Measurements from ENCODE around the gene UEVLD. TPM values are rescaled to one million over a fixed set of nuclear protein-coding genes. Genes with fewer than 3 reads are reported as not detected.

Gene UEVLD
- total RNA-seq, 1 experiment from 2014 or later: 13.7 TPM

DNA sequence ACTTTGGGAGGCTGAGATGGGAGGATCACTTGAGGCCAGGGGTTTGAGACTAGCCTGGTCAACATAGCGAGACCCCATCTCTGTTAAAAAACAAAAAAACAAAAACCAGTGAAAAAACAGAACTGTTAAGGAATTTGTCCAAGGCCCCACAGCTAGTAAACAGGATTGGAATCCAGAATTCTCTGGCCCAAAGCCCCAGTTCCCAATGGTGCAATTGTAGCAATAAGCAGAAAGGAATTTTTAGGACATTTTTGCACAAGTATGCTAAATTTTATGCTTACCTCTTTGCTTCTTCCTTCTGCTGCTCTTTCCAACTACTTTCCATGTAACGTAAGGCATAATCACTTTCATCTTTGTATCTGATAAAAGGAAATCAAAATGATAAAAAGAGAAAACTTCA lies 22.7 kb upstream of the UEVLD start:
- ATAC-seq (no peak), DNase-seq (ENCODE audit: low read depth, low spot score) (no peak)
- intact Hi-C loops (cut with micrococcal nuclease): no loop called here
- ChIA-PET CTCF (no interaction called here), POLR2A (no interaction called here), RAD21 (ENCODE audit: low non-redundant PET in 1 of 2, low total read pairs in 2 of 2, uncharacterized antibody in 2 of 2, unreplicated experiment in 2 of 2) (no interaction called here)
- no peaks in the 10 kb centered on the region for H4K20me1 ChIP-seq (ENCODE audit: insufficient read depth)
- no peak overlapping the region for H3K4me3 ChIP-seq (replicated peaks in 1 of 2; ENCODE audit: low read depth in 1 of 2, low read length in 2 of 2)
- BruUV-seq (replicated peaks): no TSS peak
- H3K79me2 ChIP-seq (ENCODE audit: insufficient read depth, low read length): peaks cover 3% of the 10 kb centered on the region; the same call in 1 of the 2 replicates
- H3K4me1 ChIP-seq (ENCODE audit: control insufficient read depth in 1 of 2, insufficient read depth in 2 of 2, low read length in 2 of 2): no peaks in the 10 kb centered on the region
- H3K9ac ChIP-seq (ENCODE audit: low read length): no peak overlapping the region
- no peak overlapping the region for H3K27ac ChIP-seq (ENCODE audit: low read depth, low read length)
- H2AFZ ChIP-seq (ENCODE audit: low read depth, low read length, poor library complexity, severe bottlenecking): no peak overlapping the region
- H3K9me3 ChIP-seq (ENCODE audit: control insufficient read depth in 1 of 2, insufficient read depth in 1 of 2, low read depth in 1 of 2, low read length in 2 of 2): no peaks in the 10 kb centered on the region
- H3K9me2 ChIP-seq (ENCODE audit: insufficient read depth): no peaks in the 10 kb centered on the region
- no peak overlapping the region for H3K4me2 ChIP-seq (ENCODE audit: low read length)
- TF ChIP-seq SRF (IDR thresholded peaks at IDR 0.05; ENCODE audit: low read depth) (no peak), JUND (IDR thresholded peaks at IDR 0.05) (no peak), SIN3A (IDR thresholded peaks at IDR 0.05; ENCODE audit: low read depth) (no peak), RAD21 (IDR thresholded peaks at IDR 0.05; ENCODE audit: low read depth) (no peak), EGR1 (IDR thresholded peaks at IDR 0.05; ENCODE audit: low read depth) (no peak), POLR2AphosphoS5 (IDR thresholded peaks at IDR 0.05; ENCODE audit: low read depth, low read length) (no peak), EZH2 (IDR thresholded peaks at IDR 0.05) (no peak), ZFX (IDR thresholded peaks at IDR 0.05) (no peak), ELF1 (IDR thresholded peaks at IDR 0.05; ENCODE audit: borderline replicate concordance, low read depth) (no peak), TCF7L2 (IDR thresholded peaks at IDR 0.05; ENCODE audit: borderline replicate concordance, extremely low read depth, insufficient read depth, insufficient read length) (no peak), EZH2phosphoT487 (IDR thresholded peaks at IDR 0.05; ENCODE audit: borderline replicate concordance) (no peak), CBX3 (IDR thresholded peaks at IDR 0.05; ENCODE audit: low read depth) (no peak), CEBPB (IDR thresholded peaks at IDR 0.05; ENCODE audit: low read depth) (no peak), YY1 (IDR thresholded peaks at IDR 0.05; ENCODE audit: extremely low read depth, insufficient replicate concordance, low read depth, low read length) (no peak), FOSL1 (IDR thresholded peaks at IDR 0.05; ENCODE audit: low read depth) (no peak)
- TF ChIP-seq, protein P1, sequence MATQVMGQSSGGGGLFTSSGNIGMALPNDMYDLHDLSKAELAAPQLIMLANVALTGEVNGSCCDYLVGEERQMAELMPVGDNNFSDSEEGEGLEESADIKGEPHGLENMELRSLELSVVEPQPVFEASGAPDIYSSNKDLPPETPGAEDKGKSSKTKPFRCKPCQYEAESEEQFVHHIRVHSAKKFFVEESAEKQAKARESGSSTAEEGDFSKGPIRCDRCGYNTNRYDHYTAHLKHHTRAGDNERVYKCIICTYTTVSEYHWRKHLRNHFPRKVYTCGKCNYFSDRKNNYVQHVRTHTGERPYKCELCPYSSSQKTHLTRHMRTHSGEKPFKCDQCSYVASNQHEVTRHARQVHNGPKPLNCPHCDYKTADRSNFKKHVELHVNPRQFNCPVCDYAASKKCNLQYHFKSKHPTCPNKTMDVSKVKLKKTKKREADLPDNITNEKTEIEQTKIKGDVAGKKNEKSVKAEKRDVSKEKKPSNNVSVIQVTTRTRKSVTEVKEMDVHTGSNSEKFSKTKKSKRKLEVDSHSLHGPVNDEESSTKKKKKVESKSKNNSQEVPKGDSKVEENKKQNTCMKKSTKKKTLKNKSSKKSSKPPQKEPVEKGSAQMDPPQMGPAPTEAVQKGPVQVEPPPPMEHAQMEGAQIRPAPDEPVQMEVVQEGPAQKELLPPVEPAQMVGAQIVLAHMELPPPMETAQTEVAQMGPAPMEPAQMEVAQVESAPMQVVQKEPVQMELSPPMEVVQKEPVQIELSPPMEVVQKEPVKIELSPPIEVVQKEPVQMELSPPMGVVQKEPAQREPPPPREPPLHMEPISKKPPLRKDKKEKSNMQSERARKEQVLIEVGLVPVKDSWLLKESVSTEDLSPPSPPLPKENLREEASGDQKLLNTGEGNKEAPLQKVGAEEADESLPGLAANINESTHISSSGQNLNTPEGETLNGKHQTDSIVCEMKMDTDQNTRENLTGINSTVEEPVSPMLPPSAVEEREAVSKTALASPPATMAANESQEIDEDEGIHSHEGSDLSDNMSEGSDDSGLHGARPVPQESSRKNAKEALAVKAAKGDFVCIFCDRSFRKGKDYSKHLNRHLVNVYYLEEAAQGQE (IDR thresholded peaks at IDR 0.05; ENCODE audit: low read depth): no peak
- TF ChIP-seq, protein P2, sequence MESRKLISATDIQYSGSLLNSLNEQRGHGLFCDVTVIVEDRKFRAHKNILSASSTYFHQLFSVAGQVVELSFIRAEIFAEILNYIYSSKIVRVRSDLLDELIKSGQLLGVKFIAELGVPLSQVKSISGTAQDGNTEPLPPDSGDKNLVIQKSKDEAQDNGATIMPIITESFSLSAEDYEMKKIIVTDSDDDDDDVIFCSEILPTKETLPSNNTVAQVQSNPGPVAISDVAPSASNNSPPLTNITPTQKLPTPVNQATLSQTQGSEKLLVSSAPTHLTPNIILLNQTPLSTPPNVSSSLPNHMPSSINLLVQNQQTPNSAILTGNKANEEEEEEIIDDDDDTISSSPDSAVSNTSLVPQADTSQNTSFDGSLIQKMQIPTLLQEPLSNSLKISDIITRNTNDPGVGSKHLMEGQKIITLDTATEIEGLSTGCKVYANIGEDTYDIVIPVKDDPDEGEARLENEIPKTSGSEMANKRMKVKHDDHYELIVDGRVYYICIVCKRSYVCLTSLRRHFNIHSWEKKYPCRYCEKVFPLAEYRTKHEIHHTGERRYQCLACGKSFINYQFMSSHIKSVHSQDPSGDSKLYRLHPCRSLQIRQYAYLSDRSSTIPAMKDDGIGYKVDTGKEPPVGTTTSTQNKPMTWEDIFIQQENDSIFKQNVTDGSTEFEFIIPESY (IDR thresholded peaks at IDR 0.05; ENCODE audit: extremely low read depth, insufficient replicate concordance, low read length): no peak
- TF ChIP-seq, protein P3, sequence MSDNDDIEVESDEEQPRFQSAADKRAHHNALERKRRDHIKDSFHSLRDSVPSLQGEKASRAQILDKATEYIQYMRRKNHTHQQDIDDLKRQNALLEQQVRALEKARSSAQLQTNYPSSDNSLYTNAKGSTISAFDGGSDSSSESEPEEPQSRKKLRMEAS (IDR thresholded peaks at IDR 0.05): no peak
- TF ChIP-seq, protein P4, sequence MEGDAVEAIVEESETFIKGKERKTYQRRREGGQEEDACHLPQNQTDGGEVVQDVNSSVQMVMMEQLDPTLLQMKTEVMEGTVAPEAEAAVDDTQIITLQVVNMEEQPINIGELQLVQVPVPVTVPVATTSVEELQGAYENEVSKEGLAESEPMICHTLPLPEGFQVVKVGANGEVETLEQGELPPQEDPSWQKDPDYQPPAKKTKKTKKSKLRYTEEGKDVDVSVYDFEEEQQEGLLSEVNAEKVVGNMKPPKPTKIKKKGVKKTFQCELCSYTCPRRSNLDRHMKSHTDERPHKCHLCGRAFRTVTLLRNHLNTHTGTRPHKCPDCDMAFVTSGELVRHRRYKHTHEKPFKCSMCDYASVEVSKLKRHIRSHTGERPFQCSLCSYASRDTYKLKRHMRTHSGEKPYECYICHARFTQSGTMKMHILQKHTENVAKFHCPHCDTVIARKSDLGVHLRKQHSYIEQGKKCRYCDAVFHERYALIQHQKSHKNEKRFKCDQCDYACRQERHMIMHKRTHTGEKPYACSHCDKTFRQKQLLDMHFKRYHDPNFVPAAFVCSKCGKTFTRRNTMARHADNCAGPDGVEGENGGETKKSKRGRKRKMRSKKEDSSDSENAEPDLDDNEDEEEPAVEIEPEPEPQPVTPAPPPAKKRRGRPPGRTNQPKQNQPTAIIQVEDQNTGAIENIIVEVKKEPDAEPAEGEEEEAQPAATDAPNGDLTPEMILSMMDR (IDR thresholded peaks at IDR 0.05 in 2 of 3, conservative IDR thresholded peaks at IDR 0.05 in 1 of 3; ENCODE audit: borderline replicate concordance in 1 of 3, insufficient read depth in 1 of 3, low read depth in 2 of 3, low read length in 2 of 3): no peak
- TF ChIP-seq, protein P5, sequence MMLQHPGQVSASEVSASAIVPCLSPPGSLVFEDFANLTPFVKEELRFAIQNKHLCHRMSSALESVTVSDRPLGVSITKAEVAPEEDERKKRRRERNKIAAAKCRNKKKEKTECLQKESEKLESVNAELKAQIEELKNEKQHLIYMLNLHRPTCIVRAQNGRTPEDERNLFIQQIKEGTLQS (IDR thresholded peaks at IDR 0.05): no peak
- peaks cover 16 to 26% of the 10 kb centered on the region in 2 experiments; a peak in 2 of 4 replicates for H3K36me3 ChIP-seq (ENCODE audit: control insufficient read depth in 1 of 2, insufficient read depth in 2 of 2, low read length in 2 of 2)
- no peaks in the 10 kb centered on the region for H3K27me3 ChIP-seq (ENCODE audit: insufficient read depth, low read length)

All from HCT116 (cell line).